Measurements from ENCODE around the gene UNC13C. TPM values are rescaled to one million over a fixed set of nuclear protein-coding genes. Genes with fewer than 3 reads are reported as not detected.
A peak's percentile ranks its signal among the peaks of the same experiment; 100 is the strongest.

The UNC13C gene
- total and polyA plus RNA-seq, 10 of the 15 experiments (the other 5 are each of a cell fraction or from before 2014, with no cell fraction given): 9.9 to 81.3 (median 25.0) TPM

DNA sequence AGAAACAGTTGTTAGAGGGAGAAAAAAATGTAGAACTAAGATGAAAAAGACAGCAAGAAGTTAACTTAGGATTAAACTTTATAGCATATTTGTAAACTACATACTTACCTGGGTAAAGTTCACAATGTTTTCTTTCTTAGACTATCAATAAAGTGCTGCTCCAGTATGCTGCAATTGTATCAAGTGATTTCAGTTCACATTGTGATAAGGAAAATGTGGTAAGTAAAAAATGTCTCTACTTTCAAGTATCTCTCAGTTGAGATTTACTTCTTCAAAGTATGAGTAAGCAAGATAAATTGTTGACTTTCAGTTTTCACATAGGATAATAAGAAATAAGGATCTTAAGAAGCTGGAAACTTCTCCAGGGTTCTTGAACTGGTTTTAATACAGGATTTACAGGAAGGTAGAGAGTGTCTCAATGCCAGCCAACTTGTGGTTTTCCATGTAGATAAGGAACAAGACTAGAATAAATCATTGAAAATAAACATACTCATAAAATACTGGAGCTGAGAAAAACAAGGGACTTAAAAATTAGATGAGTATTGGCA, 528.8 kb downstream of the UNC13C start:
- BruUV-seq (replicated peaks): no TSS peak
- H3K36me3 ChIP-seq (ENCODE audit: control insufficient read depth in 2 of 2, insufficient read depth in 2 of 2, low read length in 1 of 2): no peaks in the 10 kb centered on the region
- TF ChIP-seq, protein P1, sequence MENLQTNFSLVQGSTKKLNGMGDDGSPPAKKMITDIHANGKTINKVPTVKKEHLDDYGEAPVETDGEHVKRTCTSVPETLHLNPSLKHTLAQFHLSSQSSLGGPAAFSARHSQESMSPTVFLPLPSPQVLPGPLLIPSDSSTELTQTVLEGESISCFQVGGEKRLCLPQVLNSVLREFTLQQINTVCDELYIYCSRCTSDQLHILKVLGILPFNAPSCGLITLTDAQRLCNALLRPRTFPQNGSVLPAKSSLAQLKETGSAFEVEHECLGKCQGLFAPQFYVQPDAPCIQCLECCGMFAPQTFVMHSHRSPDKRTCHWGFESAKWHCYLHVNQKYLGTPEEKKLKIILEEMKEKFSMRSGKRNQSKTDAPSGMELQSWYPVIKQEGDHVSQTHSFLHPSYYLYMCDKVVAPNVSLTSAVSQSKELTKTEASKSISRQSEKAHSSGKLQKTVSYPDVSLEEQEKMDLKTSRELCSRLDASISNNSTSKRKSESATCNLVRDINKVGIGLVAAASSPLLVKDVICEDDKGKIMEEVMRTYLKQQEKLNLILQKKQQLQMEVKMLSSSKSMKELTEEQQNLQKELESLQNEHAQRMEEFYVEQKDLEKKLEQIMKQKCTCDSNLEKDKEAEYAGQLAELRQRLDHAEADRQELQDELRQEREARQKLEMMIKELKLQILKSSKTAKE (IDR thresholded peaks at IDR 0.05; ENCODE audit: low read depth, poor library complexity, severe bottlenecking): no peak
- TF ChIP-seq CHD4 (IDR thresholded peaks at IDR 0.05) (no peak), ZNF274 (IDR thresholded peaks at IDR 0.05; ENCODE audit: insufficient read depth, insufficient read length) (no peak), EP300 (IDR thresholded peaks at IDR 0.05; ENCODE audit: borderline replicate concordance in 1 of 2, control insufficient read depth in 1 of 2, low read depth in 2 of 2, low read length in 2 of 2) (0 out of 4 replicates have a peak, but pooled peaks of 1 of the 2 experiments have one; percentile 14), CBX3 (IDR thresholded peaks at IDR 0.05; ENCODE audit: borderline replicate concordance, low read depth) (no peak), IKZF2 (IDR thresholded peaks at IDR 0.05) (peak; percentile 41 to 51; a peak in 3 of 4 replicates), IKZF1 (conservative IDR thresholded peaks at IDR 0.05) (0 out of 2 replicates have a peak, but pooled peaks have one; percentile 23)
- TF ChIP-seq, protein P2, sequence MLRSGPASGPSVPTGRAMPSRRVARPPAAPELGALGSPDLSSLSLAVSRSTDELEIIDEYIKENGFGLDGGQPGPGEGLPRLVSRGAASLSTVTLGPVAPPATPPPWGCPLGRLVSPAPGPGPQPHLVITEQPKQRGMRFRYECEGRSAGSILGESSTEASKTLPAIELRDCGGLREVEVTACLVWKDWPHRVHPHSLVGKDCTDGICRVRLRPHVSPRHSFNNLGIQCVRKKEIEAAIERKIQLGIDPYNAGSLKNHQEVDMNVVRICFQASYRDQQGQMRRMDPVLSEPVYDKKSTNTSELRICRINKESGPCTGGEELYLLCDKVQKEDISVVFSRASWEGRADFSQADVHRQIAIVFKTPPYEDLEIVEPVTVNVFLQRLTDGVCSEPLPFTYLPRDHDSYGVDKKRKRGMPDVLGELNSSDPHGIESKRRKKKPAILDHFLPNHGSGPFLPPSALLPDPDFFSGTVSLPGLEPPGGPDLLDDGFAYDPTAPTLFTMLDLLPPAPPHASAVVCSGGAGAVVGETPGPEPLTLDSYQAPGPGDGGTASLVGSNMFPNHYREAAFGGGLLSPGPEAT (IDR thresholded peaks at IDR 0.05; ENCODE audit: low read depth): peak; percentile 35; the same call in 1 of the 2 replicates
- TF ChIP-seq, protein P3, sequence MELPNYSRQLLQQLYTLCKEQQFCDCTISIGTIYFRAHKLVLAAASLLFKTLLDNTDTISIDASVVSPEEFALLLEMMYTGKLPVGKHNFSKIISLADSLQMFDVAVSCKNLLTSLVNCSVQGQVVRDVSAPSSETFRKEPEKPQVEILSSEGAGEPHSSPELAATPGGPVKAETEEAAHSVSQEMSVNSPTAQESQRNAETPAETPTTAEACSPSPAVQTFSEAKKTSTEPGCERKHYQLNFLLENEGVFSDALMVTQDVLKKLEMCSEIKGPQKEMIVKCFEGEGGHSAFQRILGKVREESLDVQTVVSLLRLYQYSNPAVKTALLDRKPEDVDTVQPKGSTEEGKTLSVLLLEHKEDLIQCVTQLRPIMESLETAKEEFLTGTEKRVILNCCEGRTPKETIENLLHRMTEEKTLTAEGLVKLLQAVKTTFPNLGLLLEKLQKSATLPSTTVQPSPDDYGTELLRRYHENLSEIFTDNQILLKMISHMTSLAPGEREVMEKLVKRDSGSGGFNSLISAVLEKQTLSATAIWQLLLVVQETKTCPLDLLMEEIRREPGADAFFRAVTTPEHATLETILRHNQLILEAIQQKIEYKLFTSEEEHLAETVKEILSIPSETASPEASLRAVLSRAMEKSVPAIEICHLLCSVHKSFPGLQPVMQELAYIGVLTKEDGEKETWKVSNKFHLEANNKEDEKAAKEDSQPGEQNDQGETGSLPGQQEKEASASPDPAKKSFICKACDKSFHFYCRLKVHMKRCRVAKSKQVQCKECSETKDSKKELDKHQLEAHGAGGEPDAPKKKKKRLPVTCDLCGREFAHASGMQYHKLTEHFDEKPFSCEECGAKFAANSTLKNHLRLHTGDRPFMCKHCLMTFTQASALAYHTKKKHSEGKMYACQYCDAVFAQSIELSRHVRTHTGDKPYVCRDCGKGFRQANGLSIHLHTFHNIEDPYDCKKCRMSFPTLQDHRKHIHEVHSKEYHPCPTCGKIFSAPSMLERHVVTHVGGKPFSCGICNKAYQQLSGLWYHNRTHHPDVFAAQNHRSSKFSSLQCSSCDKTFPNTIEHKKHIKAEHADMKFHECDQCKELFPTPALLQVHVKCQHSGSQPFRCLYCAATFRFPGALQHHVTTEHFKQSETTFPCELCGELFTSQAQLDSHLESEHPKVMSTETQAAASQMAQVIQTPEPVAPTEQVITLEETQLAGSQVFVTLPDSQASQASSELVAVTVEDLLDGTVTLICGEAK (IDR thresholded peaks at IDR 0.05; ENCODE audit: borderline replicate concordance): peak; percentile 33; the same call in 1 of the 2 replicates
- no peaks in the 10 kb centered on the region for H3K9me3 ChIP-seq (replicated peaks; ENCODE audit: control insufficient read depth, insufficient read depth, low read length)
- no peaks in the 10 kb centered on the region for H3K27me3 ChIP-seq (replicated peaks in 1 of 2; ENCODE audit: control insufficient read depth in 2 of 2, insufficient read depth in 2 of 2, low read length in 1 of 2)
- DNase-seq (ENCODE audit: low read depth, low spot score) (no peak), ATAC-seq (peak; percentile 60), FAIRE-seq (no peak)
- intact Hi-C loops (cut with micrococcal nuclease; ENCODE audit: unreplicated experiment) (no loop called here), in situ Hi-C loops (cut with MboI) (no loop called here)
- no peak overlapping the region for H3K4me2 ChIP-seq (ENCODE audit: control insufficient read depth, insufficient read depth)
- H3K79me2 ChIP-seq (ENCODE audit: control insufficient read depth, insufficient read depth, low read length): no peaks in the 10 kb centered on the region
- H3K4me3 ChIP-seq: no peak overlapping the region
- no peak overlapping the region for H2AFZ ChIP-seq (ENCODE audit: control insufficient read depth, low read depth, low read length)
- no peaks in the 10 kb centered on the region for H3K4me1 ChIP-seq (ENCODE audit: control insufficient read depth, insufficient read depth, low read length)
- H3K9ac ChIP-seq (ENCODE audit: control insufficient read depth, insufficient read depth, low read length): no peak overlapping the region
- POLR2A ChIA-PET: interaction anchor here (1.2 to 2.3 kb wide), 4 partner anchors 9 to 76 kb away, joined by 4 to 10 read pairs (median 5); no protein-coding TSS in a partner anchor
- RAD21 ChIA-PET (ENCODE audit: unreplicated experiment): interaction anchor here (0.7 to 10.4 kb wide), 22 partner anchors 11 to 724 kb away, joined by 3 to 145 read pairs (median 4); partner anchors contain the start of gene UNC13C
- SMC1A ChIA-PET (ENCODE audit: uncharacterized antibody, unreplicated experiment): interaction anchor here (0.7 to 5.0 kb wide), 31 partner anchors 8 to 662 kb away, joined by 3 to 51 read pairs (median 4); no protein-coding TSS in a partner anchor
- CTCF ChIA-PET: interaction anchor here (0.7 to 2.7 kb wide), 5 partner anchors 9 to 425 kb away, joined by 3 to 19 read pairs (median 7); no protein-coding TSS in a partner anchor
- H4K20me1 ChIP-seq (ENCODE audit: control insufficient read depth, insufficient read depth): no peaks in the 10 kb centered on the region
- no peak overlapping the region for H3K27ac ChIP-seq (ENCODE audit: control insufficient read depth, insufficient read depth)

Measured in GM12878 (cell line).